Endodermal cell (in vitro differentiated cells): Measurements from ENCODE around the gene SOX15. TPM values are rescaled to one million over a fixed set of nuclear protein-coding genes. Genes with fewer than 3 reads are reported as not detected.

ENCODE experiments used
- DNase-seq: peaks from one replicate; pipeline ENCODE4 v3.0.0-alpha.2; 2017
- H3K27ac ChIP-seq: 2 replicates; pipeline ENCODE4 v1.5.1; 2013; ENCODE audit warnings: mild to moderate bottlenecking, low read depth, low read length, moderate library complexity
- H3K27me3 ChIP-seq: 2 replicates; pipeline ENCODE4 v1.6.1; 2013; ENCODE audit warnings: mild to moderate bottlenecking, low read length, moderate library complexity; ENCODE audit not compliant: insufficient read depth, control insufficient read depth, poor library complexity, severe bottlenecking
- H3K36me3 ChIP-seq: 2 replicates; pipeline ENCODE4 v1.7.0; 2013; ENCODE audit warnings: mild to moderate bottlenecking, low read length, moderate library complexity; ENCODE audit not compliant: control insufficient read depth, insufficient read depth
- H3K4me1 ChIP-seq: one replicate; pipeline ENCODE4 v1.7.0; 2013; ENCODE audit warnings: low read length; ENCODE audit not compliant: control insufficient read depth, insufficient read depth
- H3K4me3 ChIP-seq: 2 replicates; pipeline ENCODE4 v1.5.1; 2013; ENCODE audit warnings: mild to moderate bottlenecking, low read length, moderate library complexity
- H3K9ac ChIP-seq: 2 replicates; pipeline ENCODE4 v1.6.1; 2013; ENCODE audit warnings: mild to moderate bottlenecking, low read length, moderate library complexity; ENCODE audit not compliant: poor library complexity, severe bottlenecking; ENCODE audit errors: extremely low read depth
- H3K9me3 ChIP-seq: 2 replicates; pipeline ENCODE4 v1.6.1; 2013; ENCODE audit warnings: mild to moderate bottlenecking, low read length, moderate library complexity; ENCODE audit not compliant: control insufficient read depth
- H3K27ac Mint-ChIP-seq: 2 replicates; pipeline ENCODE4 v1.8.0; 2020; ENCODE audit warnings: mixed read lengths
- H3K27me3 Mint-ChIP-seq: 2 replicates; pipeline ENCODE4 v1.8.0; 2021; ENCODE audit warnings: mild to moderate bottlenecking, mixed read lengths; ENCODE audit not compliant: insufficient read depth
- H3K36me3 Mint-ChIP-seq: 2 replicates; pipeline ENCODE4 v1.8.0; 2020; ENCODE audit warnings: low read depth, mixed read lengths
- H3K4me1 Mint-ChIP-seq: 2 replicates; pipeline ENCODE4 v1.8.0; 2020; ENCODE audit warnings: mixed read lengths
- H3K4me3 Mint-ChIP-seq: 2 replicates; pipeline ENCODE4 v1.8.0; 2020; ENCODE audit warnings: mild to moderate bottlenecking, moderate library complexity, mixed read lengths
- H3K9me3 Mint-ChIP-seq: 2 replicates; pipeline ENCODE4 v1.8.0; 2020; ENCODE audit warnings: mild to moderate bottlenecking, mixed read lengths
- CTCF ChIP-seq: fragments of 200-600 bp; sonication (generic); conservative IDR thresholded peaks from 2 replicates; pipeline ENCODE4 v1.5.0; 2021; ENCODE audit warnings: antibody characterized with exemption, mild to moderate bottlenecking
- WGBS, 2 experiments: methylation state at CpG; one replicate each; pipeline versions ENCODE4 v1.1.5 to v1.1.7; 2013; ENCODE audit warnings: missing lambda C conversion rate in 2 of 2, mixed read lengths in 1 of 2; ENCODE audit not compliant: insufficient coverage in 1 of 2, insufficient read length in 1 of 2; 5-methylcytosine and 5-hydroxymethylcytosine counted together
- total RNA-seq, 2 donors: library from RNA; stranded (reverse); fragmentation: NEBNext Ultra II Directional in 1 of 2; extraction: Animal tissue kit (Norgen Biotek cat#: 25700) in 1 of 2; gene quantifications; 2 replicates in 1 of 2; 3 replicates in 1 of 2; pipeline ENCODE4 v1.2.1, GENCODE V29; 2021

SOX15 gene
- total RNA-seq, 2 donors from 2014 or later, result 6.4 to 7.3 TPM

DNA sequence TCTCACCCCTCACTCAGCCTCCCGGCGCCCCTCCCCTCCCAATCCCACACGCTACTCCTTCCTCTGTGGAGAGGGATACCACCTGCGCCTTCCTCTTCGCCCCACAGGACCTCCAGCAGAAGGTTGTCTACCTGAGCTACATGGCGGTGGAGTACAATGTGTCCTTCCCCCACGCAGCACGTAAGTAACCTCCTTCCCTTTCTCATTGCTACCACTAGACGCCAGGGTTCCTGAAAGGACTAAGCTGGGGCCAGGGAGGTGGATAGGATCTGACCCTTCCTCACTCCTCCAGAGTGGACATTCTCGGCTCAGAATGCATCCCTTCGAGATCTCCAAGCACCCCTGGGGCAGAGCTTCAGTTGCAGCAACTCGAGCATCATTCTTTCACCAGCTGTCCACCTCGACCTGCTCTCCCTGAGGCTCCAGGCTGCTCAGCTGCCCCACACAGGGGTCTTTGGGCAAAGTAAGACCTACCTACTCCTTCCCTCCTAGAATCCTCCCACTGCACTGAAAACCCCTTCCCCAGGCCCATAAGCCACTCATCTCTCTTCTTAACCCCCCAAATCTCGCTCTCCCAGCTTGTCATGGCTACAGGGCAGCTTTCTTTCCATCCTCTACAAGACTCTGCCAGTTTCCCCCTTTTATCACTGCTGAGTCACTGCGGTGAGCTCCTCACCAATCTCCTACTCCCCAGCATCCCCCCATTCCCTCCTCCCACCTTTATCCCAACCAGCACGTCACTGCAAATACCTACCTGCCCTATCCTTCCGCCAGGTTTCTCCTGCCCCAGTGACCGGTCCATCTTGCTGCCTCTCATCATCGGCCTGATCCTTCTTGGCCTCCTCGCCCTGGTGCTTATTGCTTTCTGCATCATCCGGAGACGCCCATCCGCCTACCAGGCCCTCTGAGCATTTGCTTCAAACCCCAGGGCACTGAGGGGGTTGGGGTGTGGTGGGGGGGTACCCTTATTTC is 9.0 kb downstream of the SOX15 start:
- Mint-ChIP-seq H3K9me3 (no peaks in the 10 kb centered on the region), H3K4me1 (peaks cover 19% of the 10 kb centered on the region), H3K4me3 (no peak overlapping the region), H3K27me3 (no peaks in the 10 kb centered on the region), H3K36me3 (peaks cover 43% of the 10 kb centered on the region), H3K27ac (peak overlapping the region; percentile 65)
- Histone ChIP-seq H3K9ac (no peak overlapping the region), H3K4me1 (peaks cover 3% of the 10 kb centered on the region), H3K27me3 (no peaks in the 10 kb centered on the region), H3K9me3 (no peaks in the 10 kb centered on the region), H3K27ac (peak overlapping the region; percentile 38), H3K36me3 (peaks cover 42% of the 10 kb centered on the region), H3K4me3 (no peak overlapping the region)
- DNase-seq, result peak; percentile 66
- WGBS, 2 experiments, result 89 to 91% methylated on average over 11 to 23 of the region's 23 CpGs
- no peak for TF ChIP-seq CTCF

DNA sequence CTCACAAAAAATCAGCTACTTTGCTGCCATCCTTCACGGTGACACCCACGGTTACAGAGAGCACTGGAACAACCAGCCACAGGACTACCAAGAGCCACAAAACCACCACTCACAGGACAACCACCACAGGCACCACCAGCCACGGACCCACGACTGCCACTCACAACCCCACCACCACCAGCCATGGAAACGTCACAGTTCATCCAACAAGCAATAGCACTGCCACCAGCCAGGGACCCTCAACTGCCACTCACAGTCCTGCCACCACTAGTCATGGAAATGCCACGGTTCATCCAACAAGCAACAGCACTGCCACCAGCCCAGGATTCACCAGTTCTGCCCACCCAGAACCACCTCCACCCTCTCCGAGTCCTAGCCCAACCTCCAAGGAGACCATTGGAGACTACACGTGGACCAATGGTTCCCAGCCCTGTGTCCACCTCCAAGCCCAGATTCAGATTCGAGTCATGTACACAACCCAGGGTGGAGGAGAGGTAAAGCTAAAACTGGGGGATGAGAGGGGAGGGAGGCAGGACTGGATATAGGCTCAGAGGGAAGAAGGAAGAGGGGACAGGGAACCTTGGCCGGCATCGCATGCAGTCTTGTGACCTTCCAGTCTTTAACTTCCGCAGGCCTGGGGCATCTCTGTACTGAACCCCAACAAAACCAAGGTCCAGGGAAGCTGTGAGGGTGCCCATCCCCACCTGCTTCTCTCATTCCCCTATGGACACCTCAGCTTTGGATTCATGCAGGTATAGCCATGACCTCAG is 9.9 kb downstream of the SOX15 start:
- no peaks in the 10 kb centered on the region for H3K27me3 Mint-ChIP-seq
- H3K27ac ChIP-seq, result peak overlapping the region; percentile 32
- no peaks in the 10 kb centered on the region for H3K9me3 ChIP-seq
- no peaks in the 10 kb centered on the region for H3K9me3 Mint-ChIP-seq
- DNase-seq, result no peak
- no peaks in the 10 kb centered on the region for H3K27me3 ChIP-seq
- H3K27ac Mint-ChIP-seq, result peak overlapping the region; percentile 65
- H3K4me1 ChIP-seq, result peaks cover 3% of the 10 kb centered on the region
- no peak for TF ChIP-seq CTCF
- peaks cover 48% of the 10 kb centered on the region for H3K36me3 Mint-ChIP-seq
- H3K4me1 Mint-ChIP-seq, result peaks cover 25% of the 10 kb centered on the region
- H3K36me3 ChIP-seq, result peaks cover 46% of the 10 kb centered on the region
- no peak overlapping the region for H3K9ac ChIP-seq
- WGBS, 2 experiments, result 94 to 100% methylated on average over 2 to 12 of the region's 12 CpGs
- no peak overlapping the region for H3K4me3 Mint-ChIP-seq
- no peak overlapping the region for H3K4me3 ChIP-seq

DNA sequence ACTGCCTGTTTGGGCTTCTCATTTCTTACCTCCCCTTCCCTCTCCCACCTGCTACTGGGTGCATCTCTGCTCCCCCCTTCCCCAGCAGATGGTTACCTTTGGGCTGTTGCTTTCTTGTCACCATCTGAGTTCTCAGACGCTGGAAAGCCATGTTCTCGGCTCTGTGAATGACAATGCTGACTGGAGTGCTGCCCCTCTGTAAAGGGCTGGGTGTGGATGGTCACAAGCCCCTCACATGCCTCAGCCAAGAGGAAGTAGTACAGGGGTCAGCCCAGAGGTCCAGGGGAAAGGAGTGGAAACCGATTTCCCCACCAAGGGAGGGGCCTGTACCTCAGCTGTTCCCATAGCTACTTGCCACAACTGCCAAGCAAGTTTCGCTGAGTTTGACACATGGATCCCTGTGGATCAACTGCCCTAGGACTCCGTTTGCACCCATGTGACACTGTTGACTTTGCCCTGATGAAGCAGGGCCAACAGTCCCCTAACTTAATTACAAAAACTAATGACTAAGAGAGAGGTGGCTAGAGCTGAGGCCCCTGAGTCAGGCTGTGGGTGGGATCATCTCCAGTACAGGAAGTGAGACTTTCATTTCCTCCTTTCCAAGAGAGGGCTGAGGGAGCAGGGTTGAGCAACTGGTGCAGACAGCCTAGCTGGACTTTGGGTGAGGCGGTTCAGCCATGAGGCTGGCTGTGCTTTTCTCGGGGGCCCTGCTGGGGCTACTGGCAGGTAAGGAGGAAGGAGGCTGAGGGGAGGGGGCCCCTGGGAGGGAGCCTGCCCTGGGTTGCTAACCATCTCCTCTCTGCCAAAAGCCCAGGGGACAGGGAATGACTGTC is 10.7 kb downstream of the SOX15 start, which contains the start of gene CD68:
TSS of gene CD68 (plus strand) at position 638 of the 833 bp plus-strand sequence. CDS start at position 678, 40 bp downstream.
- H3K4me1 Mint-ChIP-seq, result peaks cover 28% of the 10 kb centered on the region
- no peak within 1 kb of the TSS for H3K4me3 Mint-ChIP-seq
- H3K27me3 Mint-ChIP-seq, result no peaks in the 10 kb centered on the region
- no peaks in the 10 kb centered on the region for H3K9me3 ChIP-seq
- H3K9ac ChIP-seq, result no peak within 1 kb of the TSS
- H3K4me1 ChIP-seq, result peaks cover 3% of the 10 kb centered on the region
- peaks cover 53% of the 10 kb centered on the region for H3K36me3 Mint-ChIP-seq
- DNase-seq, result peak; percentile 90
- H3K27ac Mint-ChIP-seq, result peak within 1 kb of the TSS; percentile 83
- H3K36me3 ChIP-seq, result peaks cover 54% of the 10 kb centered on the region
- no peak within 1 kb of the TSS for H3K4me3 ChIP-seq
- WGBS, 2 experiments, result 56% methylated on average over 3 to 7 of the region's 7 CpGs
- no peaks in the 10 kb centered on the region for H3K27me3 ChIP-seq
- H3K27ac ChIP-seq, result peak within 1 kb of the TSS; percentile 47
- no peaks in the 10 kb centered on the region for H3K9me3 Mint-ChIP-seq
- no peak for TF ChIP-seq CTCF
